Endothelial cell of umbilical vein (primary cell): ENCODE results near the gene RMND5B. TPM values are rescaled to one million over a fixed set of nuclear protein-coding genes. Genes with fewer than 3 reads are reported as not detected.

Source experiments
- BruUV-seq: library from RNA; stranded (reverse); fragments of 400-500 nt; replicated peaks from 2 replicates; lab custom pipeline; 2021; lab: Mats Ljungman, UMichigan
- CTCF ChIA-PET: fragments of 300-600, 350-600 bp; sonication (Branson Sonifier 250); formaldehyde crosslinking; loops from one replicate; lab custom pipeline; 2021; ENCODE audit warnings: antibody characterized with exemption, inconsistent platforms; lab: Charles Lee
- POLR2A ChIA-PET: fragments of 300-600, 350-600 bp; sonication (Branson Sonifier 250); formaldehyde crosslinking; loops from one replicate; lab custom pipeline; 2021; ENCODE audit warnings: antibody characterized with exemption, inconsistent platforms; lab: Charles Lee
- DNase-seq: peaks from one replicate; pipeline ENCODE4 v3.0.0-alpha.2; 2011; ENCODE audit warnings: low read depth, low spot score
- FAIRE-seq: peaks from 2 replicates; lab custom pipeline; 2011; peaks lifted over from hg19 to GRCh38; lab: Jason Lieb, UNC
- H2AFZ ChIP-seq: 2 replicates; pipeline ENCODE4 v1.6.0; 2012; ENCODE audit warnings: low read depth, low read length, control low read depth, inconsistent platforms
- H3K27ac ChIP-seq: 2 replicates; pipeline ENCODE4 v1.5.1; 2011; ENCODE audit warnings: low read depth, mild to moderate bottlenecking, control low read depth, low read length, moderate library complexity; ENCODE audit not compliant: insufficient read depth
- H3K27me3 ChIP-seq, 2 experiments: 2 replicates each; pipeline versions ENCODE4 v1.6.0 to v1.6.1; 2011; ENCODE audit warnings: low read length in 2 of 2, mixed read lengths in 1 of 2; ENCODE audit not compliant: control insufficient read depth in 2 of 2, insufficient read depth in 2 of 2
- H3K36me3 ChIP-seq, 2 experiments: 2 replicates in 1 of 2; 3 replicates in 1 of 2; pipeline ENCODE4 v1.5.1; 2011; ENCODE audit warnings: low read length in 2 of 2, mild to moderate bottlenecking in 1 of 2, moderate library complexity in 1 of 2; ENCODE audit not compliant: control insufficient read depth in 2 of 2, insufficient read depth in 2 of 2; ENCODE audit errors: extremely low read depth in 1 of 2
- H3K4me1 ChIP-seq: 3 replicates; pipeline ENCODE4 v1.5.1; 2011; ENCODE audit warnings: mild to moderate bottlenecking, low read length; ENCODE audit not compliant: control insufficient read depth, insufficient read depth; ENCODE audit errors: extremely low read depth
- H3K4me2 ChIP-seq: 2 replicates; pipeline ENCODE4 v1.6.1; 2011; ENCODE audit warnings: low read length, control low read depth, mixed read lengths; ENCODE audit not compliant: insufficient read depth
- H3K4me3 ChIP-seq, 3 experiments: fragments of 200-600 bp in 1 of 3; sonication (generic), shearing (Covaris generic) in 1 of 3; replicated peaks in 1 of 3; 2 replicates each; pipeline ENCODE4 v1.5.1; 2011 to 2016; ENCODE audit warnings: control low read depth in 3 of 3, low read length in 3 of 3, mild to moderate bottlenecking in 2 of 3, inconsistent platforms in 1 of 3, low read depth in 1 of 3, moderate library complexity in 1 of 3; ENCODE audit not compliant: insufficient read depth in 1 of 3
- H3K79me2 ChIP-seq: 2 replicates; pipeline ENCODE4 v1.6.0; 2012; ENCODE audit warnings: low read length, inconsistent platforms; ENCODE audit not compliant: control insufficient read depth, insufficient read depth
- H3K9ac ChIP-seq: replicated peaks from 2 replicates; pipeline ENCODE3; 2011; ENCODE audit warnings: low read length, control low read depth; ENCODE audit not compliant: insufficient read depth; ENCODE audit errors: extremely low read depth
- H3K9me1 ChIP-seq: replicated peaks from 3 replicates; pipeline ENCODE4 v1.6.0; 2011; ENCODE audit warnings: mild to moderate bottlenecking, low read length; ENCODE audit not compliant: control insufficient read depth, insufficient read depth; ENCODE audit errors: extremely low read depth
- H3K9me3 ChIP-seq: replicated peaks from 2 replicates; pipeline ENCODE4 v1.5.1; 2012; ENCODE audit warnings: low read length, inconsistent platforms; ENCODE audit not compliant: control insufficient read depth, insufficient read depth
- H4K20me1 ChIP-seq: replicated peaks from 2 replicates; pipeline ENCODE3; 2011; ENCODE audit warnings: mild to moderate bottlenecking, low read length; ENCODE audit not compliant: control insufficient read depth, insufficient read depth; ENCODE audit errors: extremely low read depth
- EZH2 ChIP-seq: IDR thresholded peaks from 2 replicates; pipeline ENCODE4 v1.6.1; 2012; ENCODE audit warnings: borderline replicate concordance, low read depth, mild to moderate bottlenecking, moderate library complexity, low read length, inconsistent platforms; ENCODE audit not compliant: severe bottlenecking
- FOS ChIP-seq: IDR thresholded peaks from 2 replicates; pipeline ENCODE4 v1.6.1; 2011; ENCODE audit warnings: mild to moderate bottlenecking, low read length, moderate library complexity, borderline replicate concordance; ENCODE audit not compliant: insufficient read depth
- GATA2 ChIP-seq: IDR thresholded peaks from 2 replicates; pipeline ENCODE4 v1.7.0; 2011; ENCODE audit warnings: low read depth, mild to moderate bottlenecking, moderate library complexity, mixed read lengths, low read length; ENCODE audit not compliant: insufficient read length, insufficient read depth
- JUN ChIP-seq: IDR thresholded peaks from 2 replicates; pipeline ENCODE4 v1.6.1; 2011; ENCODE audit warnings: borderline replicate concordance, low read depth; ENCODE audit not compliant: insufficient read length, insufficient read depth
- MYC ChIP-seq: IDR thresholded peaks from one replicate; pipeline ENCODE4 v1.6.1; 2011; ENCODE audit warnings: mild to moderate bottlenecking, low read depth, low read length
- POLR2A ChIP-seq: IDR thresholded peaks from 2 replicates; pipeline ENCODE4 v1.6.1; 2012; ENCODE audit warnings: low read depth, mild to moderate bottlenecking, control low read depth, low read length
- POLR2AphosphoS5 ChIP-seq: IDR thresholded peaks from 2 replicates; pipeline ENCODE4 v1.6.1; 2012; ENCODE audit warnings: low read depth, mild to moderate bottlenecking, control low read depth, low read length, moderate library complexity; ENCODE audit not compliant: insufficient read depth
- dilution Hi-C: fragments of 300-500 bp; cut with MboI; formaldehyde crosslinking; loops from one replicate; pipeline ENCODE4 v1.15.0; 2019; ENCODE audit warnings: low sequenced_read_pairs; ENCODE audit not compliant: extremely low pct_ligation_motif_present
- intact Hi-C: fragments of 100-400 bp; cut with micrococcal nuclease; formaldehyde crosslinking; loops from one replicate; pipeline ENCODE4 v1.10.0; 2022
- polyA plus RNA-seq, 4 experiments: library from polyadenylated mRNA; depleted of rRNA in 3 of 4; stranded (reverse) in 3 of 4; unstranded in 1 of 4; fragments of >200 nt; gene quantifications; 2 replicates each; pipeline versions ENCODE4 v1.2.1 to v1.2.3, GENCODE V29; 2011 to 2012; ENCODE audit warnings: missing spikeins in 1 of 4
- total RNA-seq: library from RNA; stranded (reverse); gene quantifications from 2 replicates; pipeline ENCODE4 v1.2.3, GENCODE V29; 2021
- TF ChIP-seq, protein P1 (sequence below), 2 donors: IDR thresholded peaks; 1 replicate in 1 of 2; 2 replicates in 1 of 2; pipeline ENCODE4 v1.5.1; 2011; ENCODE audit warnings: low read length in 2 of 2, mild to moderate bottlenecking in 2 of 2, moderate library complexity in 2 of 2, control low read depth in 1 of 2, inconsistent platforms in 1 of 2, low read depth in 1 of 2; ENCODE audit not compliant: insufficient read depth in 1 of 2; ENCODE audit errors: extremely low read depth in 1 of 2
- TF ChIP-seq, protein P2 (sequence below): IDR thresholded peaks from 2 replicates; pipeline ENCODE4 v1.6.1; 2011; ENCODE audit not compliant: insufficient read depth, insufficient read length

Gene RMND5B
- total and polyA plus RNA-seq, 2 donors (not counting 3 experiments of a cell fraction or from before 2014, with no cell fraction given) = 38.2 to 40.2 TPM

DNA sequence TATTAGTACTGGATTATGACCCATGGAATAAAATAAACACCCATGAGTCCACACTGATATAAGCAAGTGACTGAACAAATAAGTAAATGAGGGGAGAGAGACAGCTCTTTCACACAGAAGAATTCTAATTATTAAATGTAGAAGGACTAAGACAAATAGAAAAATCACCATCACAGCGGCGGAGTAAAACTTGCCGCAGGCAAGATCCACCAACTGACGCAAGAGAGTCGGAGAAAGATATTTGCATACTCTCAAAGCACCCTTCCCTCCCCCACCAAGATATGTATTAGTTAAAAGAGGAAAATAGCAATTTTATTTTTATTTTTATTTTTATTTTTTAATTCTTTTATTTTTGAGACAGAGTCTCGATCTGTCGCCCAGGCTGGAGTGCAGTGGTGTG is 32.1 kb upstream of the RMND5B start:
- ChIA-PET POLR2A (no interaction called here), CTCF (interaction anchor here (1.7 kb wide), 1 partner anchor 23 kb away, joined by 6 read pairs; no protein-coding TSS in a partner anchor)
- H3K4me2 ChIP-seq = no peak overlapping the region
- no peak overlapping the region for H2AFZ ChIP-seq
- H3K4me1 ChIP-seq = no peaks in the 10 kb centered on the region
- H3K9ac ChIP-seq = no peak overlapping the region
- no peak for DNase-seq
- no peaks in the 10 kb centered on the region for H3K36me3 ChIP-seq
- no peaks in the 10 kb centered on the region for H3K9me1 ChIP-seq
- H4K20me1 ChIP-seq = no peaks in the 10 kb centered on the region
- no peak overlapping the region for H3K4me3 ChIP-seq
- no peak for TF ChIP-seq MYC
- intact Hi-C loops (no loop called here), dilution Hi-C loops (no loop called here)
- H3K79me2 ChIP-seq = no peaks in the 10 kb centered on the region
- H3K9me3 ChIP-seq = no peaks in the 10 kb centered on the region
- no peak overlapping the region for H3K27ac ChIP-seq
- no TSS peak for BruUV-seq
- FAIRE-seq = no peak
- H3K27me3 ChIP-seq = no peaks in the 10 kb centered on the region

DNA sequence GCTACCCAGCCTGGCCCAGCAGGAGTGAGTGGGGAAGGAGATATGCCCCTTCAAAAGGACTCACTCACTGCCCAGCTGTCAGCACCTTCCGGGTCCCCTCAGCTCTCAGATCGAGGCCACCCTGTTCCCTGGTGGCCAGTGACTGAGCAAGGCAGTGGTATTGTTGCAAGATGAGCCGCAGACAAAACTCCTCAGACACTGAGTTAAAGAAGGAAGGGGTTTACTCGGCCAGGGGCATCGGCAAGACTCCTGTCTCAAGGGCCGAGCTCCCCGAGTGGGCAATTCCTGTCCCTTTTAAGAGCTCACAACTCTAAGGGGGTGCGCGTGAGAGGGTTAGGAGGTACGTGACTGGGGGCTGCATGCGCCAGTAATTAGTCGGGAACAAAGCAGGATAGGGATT is 27.2 kb upstream of the RMND5B start:
- FAIRE-seq (no peak), DNase-seq (no peak)
- Histone ChIP-seq H3K9ac (no peak overlapping the region), H3K27ac (no peak overlapping the region), H2AFZ (no peak overlapping the region), H3K9me3 (no peaks in the 10 kb centered on the region), H4K20me1 (no peaks in the 10 kb centered on the region), H3K27me3 (no peaks in the 10 kb centered on the region), H3K36me3 (no peaks in the 10 kb centered on the region), H3K79me2 (no peaks in the 10 kb centered on the region), H3K4me3 (no peak overlapping the region), H3K4me2 (no peak overlapping the region), H3K9me1 (no peaks in the 10 kb centered on the region), H3K4me1 (no peaks in the 10 kb centered on the region)
- BruUV-seq = no TSS peak
- no peak for TF ChIP-seq FOS
- TF ChIP-seq, protein P1, sequence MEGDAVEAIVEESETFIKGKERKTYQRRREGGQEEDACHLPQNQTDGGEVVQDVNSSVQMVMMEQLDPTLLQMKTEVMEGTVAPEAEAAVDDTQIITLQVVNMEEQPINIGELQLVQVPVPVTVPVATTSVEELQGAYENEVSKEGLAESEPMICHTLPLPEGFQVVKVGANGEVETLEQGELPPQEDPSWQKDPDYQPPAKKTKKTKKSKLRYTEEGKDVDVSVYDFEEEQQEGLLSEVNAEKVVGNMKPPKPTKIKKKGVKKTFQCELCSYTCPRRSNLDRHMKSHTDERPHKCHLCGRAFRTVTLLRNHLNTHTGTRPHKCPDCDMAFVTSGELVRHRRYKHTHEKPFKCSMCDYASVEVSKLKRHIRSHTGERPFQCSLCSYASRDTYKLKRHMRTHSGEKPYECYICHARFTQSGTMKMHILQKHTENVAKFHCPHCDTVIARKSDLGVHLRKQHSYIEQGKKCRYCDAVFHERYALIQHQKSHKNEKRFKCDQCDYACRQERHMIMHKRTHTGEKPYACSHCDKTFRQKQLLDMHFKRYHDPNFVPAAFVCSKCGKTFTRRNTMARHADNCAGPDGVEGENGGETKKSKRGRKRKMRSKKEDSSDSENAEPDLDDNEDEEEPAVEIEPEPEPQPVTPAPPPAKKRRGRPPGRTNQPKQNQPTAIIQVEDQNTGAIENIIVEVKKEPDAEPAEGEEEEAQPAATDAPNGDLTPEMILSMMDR (IDR thresholded peaks at IDR 0.05; ENCODE audit: extremely low read depth in 1 of 2, insufficient read depth in 1 of 2, low read depth in 1 of 2, low read length in 2 of 2) = no peak
- no peak for TF ChIP-seq POLR2AphosphoS5
- TF ChIP-seq, protein P2, sequence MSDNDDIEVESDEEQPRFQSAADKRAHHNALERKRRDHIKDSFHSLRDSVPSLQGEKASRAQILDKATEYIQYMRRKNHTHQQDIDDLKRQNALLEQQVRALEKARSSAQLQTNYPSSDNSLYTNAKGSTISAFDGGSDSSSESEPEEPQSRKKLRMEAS = no peak
- no peak for TF ChIP-seq POLR2A
- TF ChIP-seq EZH2 = no peak
- TF ChIP-seq GATA2 = no peak
- TF ChIP-seq JUN = no peak
- no peak for TF ChIP-seq MYC
- intact Hi-C loops = no loop called here
- dilution Hi-C loops = no loop called here
- CTCF ChIA-PET = interaction anchor here (5.1 kb wide), 1 partner anchor 28 kb away, joined by 26 read pairs; no protein-coding TSS in a partner anchor
- POLR2A ChIA-PET = no interaction called here
